NCI-H1436 (cell line): ENCODE measurements around the gene S100A9.

Experiments
- DNase-seq: peaks from one replicate; lab custom pipeline; 2025; lab: John Stamatoyannopoulos, UW

S100A9 gene

DNA sequence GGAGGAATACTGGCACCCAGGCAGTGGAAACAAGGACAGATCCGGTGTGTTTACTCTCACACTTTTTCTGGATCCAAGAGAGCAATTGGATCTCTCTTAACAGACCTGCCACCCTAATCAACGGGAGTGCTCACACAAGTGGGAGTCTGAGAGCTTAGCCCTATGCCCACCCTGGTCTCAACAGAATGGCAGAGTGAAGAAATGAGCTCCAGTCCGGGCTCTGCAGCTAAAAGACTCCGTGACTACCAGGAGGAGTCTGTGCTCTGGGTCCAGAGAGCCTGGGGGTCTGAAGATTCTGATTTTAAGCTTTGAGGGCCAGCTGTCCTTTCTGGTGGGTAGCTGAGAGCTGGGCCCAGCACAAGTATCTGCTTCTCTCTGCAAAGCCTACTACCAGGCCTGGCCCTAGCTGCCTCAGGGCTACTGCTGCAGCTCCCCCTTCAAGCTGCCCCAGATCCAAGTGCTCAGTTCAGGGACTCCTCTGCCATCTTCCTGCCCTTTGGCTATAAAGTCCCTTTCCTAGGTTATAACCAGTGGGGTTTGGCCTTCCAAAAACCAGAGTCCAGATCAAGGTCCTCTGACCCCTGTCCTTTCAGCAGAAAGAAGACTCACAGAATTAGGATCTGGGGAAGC, 3.9 kb downstream of the S100A9 start:
- no peak for DNase-seq

- no peak for DNase-seq
These were observed 4.6 kb downstream of the S100A9 start for GRCh38 chr1:153362187-153362775.

- DNase-seq: no peak
These were observed 6.0 kb downstream of the S100A9 start for GRCh38 chr1:153363641-153364040.

- no peak for DNase-seq
These were observed 6.5 kb downstream of the S100A9 start for GRCh38 chr1:153364156-153364555.

GRCh38 chr1:153364766-153365666, 7.4 kb downstream of the S100A9 start:
- no peak for DNase-seq

GRCh38 chr1:153365696-153366095, 8.0 kb downstream of the S100A9 start:
- DNase-seq: no peak

DNA sequence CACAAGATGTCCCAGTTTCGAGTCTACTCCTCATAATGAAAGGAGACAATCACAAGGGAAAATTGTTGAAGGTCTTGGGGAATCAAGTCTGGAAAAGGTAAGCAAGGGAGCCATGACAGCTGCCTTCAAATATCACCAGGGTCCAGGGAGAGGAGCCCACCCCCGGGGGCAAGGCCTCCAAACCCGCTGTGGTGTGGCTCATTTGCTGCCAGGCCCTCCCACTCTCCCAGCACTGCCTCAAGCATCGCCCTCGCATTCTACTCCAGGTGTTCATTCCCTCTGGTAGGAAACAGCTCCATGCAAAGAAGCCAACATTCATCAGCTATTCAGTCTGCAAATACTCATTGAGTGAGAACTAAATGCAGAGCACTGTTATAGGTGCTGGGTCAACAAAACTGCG, 8.6 kb downstream of the S100A9 start:
- no peak for DNase-seq

DNA sequence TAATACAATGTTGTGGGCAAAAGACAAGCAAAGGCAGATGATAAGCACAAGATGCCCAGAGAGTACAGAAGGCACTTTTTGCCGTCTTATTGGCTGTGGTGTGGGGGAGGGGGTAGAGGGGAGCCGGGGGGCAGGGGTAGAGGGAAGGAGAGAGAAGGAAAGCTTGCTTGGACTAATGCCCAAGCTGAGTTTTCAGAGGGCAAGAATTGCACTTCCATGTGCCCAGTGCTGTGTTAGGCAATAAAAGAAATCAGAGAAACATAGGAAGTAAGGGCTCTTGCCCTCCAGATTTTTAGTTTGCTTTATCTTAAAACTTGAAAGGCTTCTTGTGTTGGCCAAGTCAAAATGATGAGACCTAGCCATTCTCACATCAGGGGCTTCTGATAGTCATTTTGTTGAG, 9.4 kb downstream of the S100A9 start:
- no peak for DNase-seq

- no peak for DNase-seq
These were observed 10.8 kb downstream of the S100A9 start for GRCh38 chr1:153368495-153368894.

- no peak for DNase-seq
These were observed 12.5 kb downstream of the S100A9 start for GRCh38 chr1:153370146-153370545.

DNA sequence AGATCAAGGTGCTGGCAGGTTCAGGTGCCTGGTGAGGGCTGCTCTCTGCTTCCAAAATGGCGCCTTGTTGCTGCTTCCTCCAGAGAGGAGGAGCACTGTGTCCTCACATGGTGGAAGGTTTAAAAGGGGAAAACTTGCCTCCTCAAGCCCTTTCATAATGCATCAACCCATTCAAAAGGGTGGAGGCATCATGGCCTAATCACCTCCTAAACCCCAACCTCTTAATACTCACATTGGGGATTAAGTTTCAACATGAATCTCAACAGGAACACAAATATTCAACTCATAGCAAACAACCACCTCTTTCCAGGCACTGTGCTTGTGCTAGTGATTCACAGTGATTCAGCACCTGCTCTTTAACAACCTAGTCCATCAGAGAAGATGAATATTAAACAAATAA, 13.6 kb downstream of the S100A9 start:
- no peak for DNase-seq

DNA sequence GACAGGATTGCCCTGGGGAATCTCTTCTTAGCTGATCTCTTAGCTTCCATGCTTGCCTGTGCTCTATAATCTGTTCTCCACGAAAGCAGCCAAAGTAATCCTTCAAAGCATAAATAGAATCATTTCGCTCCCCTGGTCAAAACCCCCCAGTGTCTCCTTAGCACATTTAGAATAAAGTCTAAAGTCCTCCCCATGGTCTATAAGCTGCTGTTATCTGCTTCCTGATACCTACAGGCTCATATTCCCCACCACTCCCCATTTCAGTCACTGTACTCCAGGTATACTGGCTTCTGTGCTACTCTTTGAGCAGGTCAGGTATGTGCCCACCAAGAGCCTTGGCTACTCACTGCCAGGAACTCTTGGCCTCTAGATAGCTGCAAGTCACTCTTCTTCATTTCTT, 14.9 kb downstream of the S100A9 start:
- no peak for DNase-seq

DNA sequence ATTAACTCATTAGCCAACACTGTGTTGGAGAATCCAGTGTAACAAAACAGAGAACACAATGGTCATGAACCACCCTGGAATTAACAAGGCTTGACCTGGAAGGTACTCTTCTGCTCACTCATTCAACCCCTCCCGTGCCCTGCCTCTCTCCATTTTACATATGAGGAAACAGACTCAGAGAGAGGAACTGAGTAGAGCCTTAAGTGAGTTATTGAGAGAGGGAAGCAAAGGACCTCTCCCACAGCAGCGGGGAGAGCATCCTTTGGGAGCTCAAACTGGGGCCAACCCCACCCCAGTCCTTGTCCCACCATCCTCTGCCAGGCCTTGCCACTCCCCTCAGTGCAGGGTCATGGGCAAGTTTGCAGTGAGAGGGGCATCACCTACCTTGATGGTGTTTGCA, 16.4 kb downstream of the S100A9 start:
- no peak for DNase-seq

DNA sequence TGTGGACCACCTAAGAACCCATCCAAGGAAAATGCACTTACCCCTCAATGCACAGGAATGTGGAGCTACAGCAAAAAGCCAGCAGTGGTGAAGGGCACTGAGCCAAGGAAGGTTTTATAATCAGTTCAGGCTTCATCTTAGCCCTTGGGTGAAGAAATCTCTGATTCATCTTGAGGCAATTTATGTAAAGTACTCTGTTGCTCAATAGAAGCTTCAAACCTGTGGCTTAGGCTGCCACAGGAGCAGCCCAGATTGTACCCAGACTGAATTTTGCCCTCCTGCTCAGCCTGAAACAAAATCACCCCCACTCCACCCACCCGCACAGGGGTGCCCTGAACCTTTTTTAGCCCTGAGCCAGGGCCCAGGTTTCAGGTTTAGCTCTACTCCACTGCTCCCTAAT, 17.9 kb downstream of the S100A9 start, which contains the start of gene S100A12:
Gene S100A12 (minus strand): TSS at position 111 of the 400 bp plus-strand sequence. CDS start 1,029 bp downstream, outside the sequence.
- DNase-seq: no peak

DNA sequence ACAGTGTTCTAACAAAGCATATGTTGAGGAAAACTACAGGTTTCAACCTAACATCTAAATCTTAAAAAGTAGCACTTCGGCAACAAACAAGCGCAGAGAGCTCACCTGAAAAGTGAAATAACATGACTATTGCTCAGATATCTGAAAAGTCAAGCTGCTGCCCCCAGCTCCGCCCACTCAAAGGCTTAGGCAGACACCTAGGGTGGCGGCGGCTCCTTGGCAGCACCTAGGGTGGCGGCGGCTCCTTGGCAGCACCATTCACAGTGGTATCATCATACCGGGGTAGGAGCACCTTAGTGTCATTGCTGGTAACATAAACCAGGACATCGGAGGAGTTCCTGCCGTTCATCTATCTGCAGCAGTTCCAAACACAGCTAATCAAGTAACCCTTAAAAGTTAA, 21.9 kb downstream of the S100A9 start:
- no peak for DNase-seq

DNA sequence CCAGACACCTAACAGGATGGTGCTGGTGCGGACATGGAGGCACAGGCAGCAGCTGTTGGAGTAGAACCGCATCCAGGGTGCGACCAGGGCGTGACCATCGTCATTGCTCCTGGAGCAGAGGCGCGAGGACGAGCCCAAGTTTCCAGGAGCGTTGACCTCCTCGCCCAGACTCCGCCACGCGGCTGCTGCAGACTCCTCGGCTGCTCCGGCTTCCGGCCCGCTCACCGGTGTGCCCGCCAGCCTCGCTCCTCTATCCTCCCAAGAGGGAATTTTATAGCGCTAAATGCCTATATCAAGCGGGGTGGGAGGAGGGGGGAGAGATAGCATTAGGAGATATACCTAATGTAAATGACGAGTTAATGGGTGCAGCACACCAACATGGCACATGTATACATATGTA, 23.1 kb downstream of the S100A9 start:
- DNase-seq: no peak

DNA sequence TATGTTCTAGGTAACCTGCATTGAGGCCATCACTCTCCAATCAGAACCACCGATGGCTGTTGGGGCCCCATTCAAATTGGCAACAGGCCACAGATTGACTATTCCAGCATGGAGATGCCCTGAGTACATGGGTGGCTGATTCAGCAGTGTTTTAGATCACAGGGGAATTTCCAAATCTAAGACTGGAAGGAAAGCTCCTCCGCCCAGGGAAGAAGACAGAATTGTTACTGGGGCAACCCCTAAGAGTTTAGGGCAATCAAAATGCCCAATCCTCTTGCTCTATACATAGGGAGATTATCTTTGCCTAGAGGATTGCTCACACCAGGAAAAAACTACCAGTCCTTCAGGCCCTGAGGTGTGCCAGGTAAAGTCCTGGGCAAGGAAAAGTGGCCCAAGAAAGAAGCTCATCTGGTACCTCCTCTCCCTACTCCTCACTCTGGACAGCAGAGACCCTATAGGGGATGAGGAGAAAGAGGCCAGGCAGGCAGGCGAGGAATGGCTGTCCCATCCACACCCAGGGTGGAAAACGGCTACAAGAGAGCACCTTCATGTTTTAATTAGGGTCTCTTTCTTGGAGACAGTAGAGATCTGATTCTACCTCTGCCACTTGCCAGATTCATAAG, 27.4 kb downstream of the S100A9 start:
- no peak for DNase-seq

GRCh38 chr1:153386500-153386901, 28.8 kb downstream of the S100A9 start:
- DNase-seq: no peak

GRCh38 chr1:153387001-153387400, 29.3 kb downstream of the S100A9 start:
- DNase-seq: no peak

DNA sequence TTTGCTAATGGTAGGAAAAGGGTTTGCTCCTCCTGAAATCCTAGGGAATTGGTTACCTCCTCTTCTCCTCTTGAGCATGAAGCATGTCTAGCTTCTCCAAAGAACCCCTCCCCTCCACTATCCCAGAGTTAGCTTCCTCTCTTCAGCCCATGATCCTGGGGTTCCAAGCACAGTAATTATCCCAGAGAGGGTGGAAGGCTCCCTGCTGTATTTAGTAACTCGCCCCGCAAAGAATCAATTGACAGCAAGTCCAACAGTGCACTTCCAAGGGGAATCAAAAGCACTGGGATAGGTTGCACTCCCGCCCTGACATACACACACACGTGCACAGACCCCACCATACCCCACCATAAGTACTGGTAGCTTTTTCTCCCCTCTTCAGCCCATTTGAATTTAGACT, 30.1 kb downstream of the S100A9 start:
- DNase-seq: no peak

- no peak for DNase-seq
These were observed 31.7 kb downstream of the S100A9 start for GRCh38 chr1:153389401-153389800.
